Activated CD4-positive, alpha-beta memory T cell treated with anti-CD3 and anti-CD28 coated beads, Interleukin-2, amount 10 ng/mL, durations not matched to agents 7 days and 5 days (primary cell): ENCODE data around the gene KIF11. TPM values are rescaled to one million over a fixed set of nuclear protein-coding genes. Genes with fewer than 3 reads are reported as not detected.
A peak's percentile ranks its signal among the peaks of the same experiment; 100 is the strongest.
"Not testable (repeated sequence)": the region's sequence is repeated elsewhere in the genome, so short reads cannot be mapped to it uniquely, and the experiment has no call there.

Experiments
- CTCF ChIA-PET: fragments of 350-600 bp; sonication (Branson Sonifier 250); formaldehyde crosslinking; loops from one replicate; lab custom pipeline; 2021; ENCODE audit warnings: antibody characterized with exemption, inconsistent platforms; lab: Charles Lee
- POLR2A ChIA-PET: fragments of 350-600 bp; sonication (Branson Sonifier 250); formaldehyde crosslinking; loops from one replicate; lab custom pipeline; 2021; ENCODE audit warnings: antibody characterized with exemption; lab: Charles Lee
- DNase-seq: peaks from one replicate; pipeline ENCODE4 v3.0.0-alpha.2; 2020
- H3K27ac Mint-ChIP-seq: one replicate; pipeline ENCODE4 v1.8.0; 2021; ENCODE audit warnings: mild to moderate bottlenecking, mixed read lengths
- H3K27me3 Mint-ChIP-seq: one replicate; pipeline ENCODE4 v1.8.0; 2021; ENCODE audit warnings: mixed read lengths
- H3K36me3 Mint-ChIP-seq: one replicate; pipeline ENCODE4 v1.8.0; 2021; ENCODE audit warnings: low read depth, mixed read lengths
- H3K4me1 Mint-ChIP-seq: one replicate; pipeline ENCODE4 v1.8.0; 2021; ENCODE audit warnings: mixed read lengths
- H3K4me3 Mint-ChIP-seq: one replicate; pipeline ENCODE4 v1.8.0; 2021; ENCODE audit warnings: mild to moderate bottlenecking, mixed read lengths
- H3K9me3 Mint-ChIP-seq: one replicate; pipeline ENCODE4 v1.8.0; 2021; ENCODE audit warnings: mixed read lengths
- total RNA-seq, 2 experiments: library from RNA; stranded (reverse); gene quantifications; one replicate each; pipeline ENCODE4 v1.2.3, GENCODE V29; 2021

KIF11 gene
- 10 to 100 TPM; 78.5 to 79.5 TPM for total RNA-seq

DNA sequence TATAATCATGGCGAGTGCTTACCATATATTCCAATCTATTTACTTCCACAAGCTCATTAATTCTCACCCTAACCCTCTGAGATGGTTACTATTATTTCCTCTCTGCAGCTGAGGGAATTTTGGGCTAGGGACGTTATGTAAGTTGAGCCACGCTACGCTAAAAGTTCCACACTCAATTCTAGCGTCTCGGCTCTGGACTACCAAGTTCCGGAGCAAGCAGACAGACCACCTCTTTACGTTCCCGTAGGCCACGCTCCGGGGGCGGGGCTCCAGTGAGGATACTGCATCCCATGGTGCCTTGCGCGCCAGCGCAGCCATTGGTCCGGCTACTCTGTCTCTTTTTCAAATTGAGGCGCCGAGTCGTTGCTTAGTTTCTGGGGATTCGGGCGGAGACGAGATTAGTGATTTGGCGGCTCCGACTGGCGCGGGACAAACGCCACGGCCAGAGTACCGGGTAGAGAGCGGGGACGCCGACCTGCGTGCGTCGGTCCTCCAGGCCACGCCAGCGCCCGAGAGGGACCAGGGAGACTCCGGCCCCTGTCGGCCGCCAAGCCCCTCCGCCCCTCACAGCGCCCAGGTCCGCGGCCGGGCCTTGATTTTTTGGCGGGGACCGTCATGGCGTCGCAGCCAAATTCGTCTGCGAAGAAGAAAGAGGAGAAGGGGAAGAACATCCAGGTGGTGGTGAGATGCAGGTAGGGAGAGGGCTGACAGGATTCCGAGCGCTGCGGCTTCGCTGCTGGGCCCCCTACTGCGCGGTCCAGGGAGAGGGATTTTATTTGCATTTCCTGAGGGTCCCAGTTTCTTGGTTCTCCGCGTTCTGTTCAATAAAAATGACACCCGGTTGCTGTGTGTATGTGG is at the start of gene KIF11:
Gene KIF11 (plus strand): TSS at position 370 of the 858 bp plus-strand sequence. CDS start 246 bp downstream, at position 616.
- Mint-ChIP-seq H3K27ac (peak within 1 kb of the TSS; percentile 100), H3K36me3 (peaks cover 31% of the 10 kb centered on the region), H3K4me1 (peaks cover 50% of the 10 kb centered on the region), H3K27me3 (no peaks in the 10 kb centered on the region), H3K9me3 (no peaks in the 10 kb centered on the region), H3K4me3 (peak within 1 kb of the TSS; percentile 96)
- peak; percentile 98 for DNase-seq
- POLR2A ChIA-PET: interaction anchor here (0.7 to 3.5 kb wide), 16 partner anchors 8 to 795 kb away, joined by 3 to 89 read pairs (median 6); partner anchors contain the start of genes BTAF1, CPEB3, EXOC6 and IDE
- CTCF ChIA-PET: interaction anchor here (3.5 kb wide), 1 partner anchor 20 kb away, joined by 40 read pairs; the partner anchor contains the start of gene IDE

DNA sequence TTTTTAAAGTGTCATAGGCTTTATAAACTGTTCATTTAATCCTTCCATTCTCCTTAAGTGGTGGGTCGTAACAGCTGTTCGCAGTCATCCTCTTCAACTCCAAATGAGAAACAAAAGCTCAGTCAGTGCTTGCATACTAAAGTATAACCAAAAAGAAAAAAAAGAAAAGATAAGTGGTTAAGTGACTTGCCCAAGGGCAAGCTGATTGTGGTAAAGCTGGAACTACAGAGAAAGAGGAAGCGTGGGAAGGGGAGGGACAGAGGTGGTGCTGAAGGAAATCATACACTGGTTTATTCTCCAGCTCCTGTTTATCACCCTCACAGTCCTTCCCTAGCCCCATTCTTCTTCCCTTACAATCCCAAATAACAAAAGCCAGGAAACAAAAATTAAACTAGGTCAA is 48.6 kb upstream of the KIF11 start:
- POLR2A ChIA-PET: interaction anchor here (0.8 kb wide), 1 partner anchor 30 kb away, joined by 3 read pairs; the partner anchor contains the start of gene IDE
- H3K9me3 Mint-ChIP-seq: no peaks in the 10 kb centered on the region
- peaks cover 12% of the 10 kb centered on the region for H3K36me3 Mint-ChIP-seq
- no peak overlapping the region for H3K27ac Mint-ChIP-seq
- H3K27me3 Mint-ChIP-seq: no peaks in the 10 kb centered on the region
- H3K4me1 Mint-ChIP-seq: peaks cover 15% of the 10 kb centered on the region
- CTCF ChIA-PET: interaction anchor here (0.7 to 1.5 kb wide), 4 partner anchors 27 to 58 kb away, joined by 3 to 5 read pairs (median 4); partner anchors contain the start of gene IDE
- no peak overlapping the region for H3K4me3 Mint-ChIP-seq
- DNase-seq: no peak

- ChIA-PET POLR2A (no interaction called here), CTCF (no interaction called here)
- Mint-ChIP-seq H3K27me3 (no peaks in the 10 kb centered on the region), H3K4me1 (peaks cover 15% of the 10 kb centered on the region), H3K9me3 (no peaks in the 10 kb centered on the region), H3K4me3 (no peak overlapping the region), H3K27ac (no peak overlapping the region), H3K36me3 (peaks cover 13% of the 10 kb centered on the region)
- DNase-seq: no peak
These were observed 47.4 kb upstream of the KIF11 start for GRCh38 chr10:92545556-92545955.

DNA sequence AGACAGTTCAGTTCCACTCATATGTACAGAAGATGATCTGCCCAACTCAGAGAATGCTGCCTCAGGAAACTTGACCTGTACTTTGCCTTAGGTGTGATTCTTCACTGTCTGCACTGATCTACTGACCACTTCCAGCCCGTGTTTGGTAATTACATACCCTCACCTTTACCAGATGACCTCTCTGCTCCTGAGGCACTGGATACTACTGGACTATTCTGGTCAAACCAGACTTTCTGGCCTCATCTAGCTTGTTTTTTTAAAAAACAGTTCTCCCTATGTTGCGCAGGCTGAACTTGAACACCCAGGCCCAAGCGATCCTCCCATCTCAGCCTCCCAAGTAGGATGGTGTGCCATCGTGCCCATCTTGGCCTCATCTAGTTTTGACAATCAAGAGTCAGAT is 45.3 kb upstream of the KIF11 start:
- peaks cover 15% of the 10 kb centered on the region for H3K4me1 Mint-ChIP-seq
- no peak overlapping the region for H3K4me3 Mint-ChIP-seq
- no peak for DNase-seq
- ChIA-PET CTCF (no interaction called here), POLR2A (no interaction called here)
- H3K36me3 Mint-ChIP-seq: peaks cover 19% of the 10 kb centered on the region
- no peak overlapping the region for H3K27ac Mint-ChIP-seq
- no peaks in the 10 kb centered on the region for H3K27me3 Mint-ChIP-seq
- H3K9me3 Mint-ChIP-seq: no peaks in the 10 kb centered on the region

GRCh38 chr10:92550924-92551323 is 42.0 kb upstream of the KIF11 start:
- Mint-ChIP-seq H3K27me3 (no peaks in the 10 kb centered on the region), H3K4me1 (peaks cover 1% of the 10 kb centered on the region), H3K27ac (no peak overlapping the region), H3K4me3 (no peak overlapping the region), H3K36me3 (peaks cover 44% of the 10 kb centered on the region), H3K9me3 (peaks cover 11% of the 10 kb centered on the region)
- no peak for DNase-seq
- ChIA-PET POLR2A (no interaction called here), CTCF (interaction anchor here (1.2 kb wide), 1 partner anchor 44 kb away, joined by 3 read pairs; no protein-coding TSS in a partner anchor)

- CTCF ChIA-PET: interaction anchor here (0.8 kb wide), 1 partner anchor 29 kb away, joined by 3 read pairs; no protein-coding TSS in a partner anchor
- H3K27me3 Mint-ChIP-seq: no peaks in the 10 kb centered on the region
- POLR2A ChIA-PET: no interaction called here
- peaks cover 50% of the 10 kb centered on the region for H3K36me3 Mint-ChIP-seq
- DNase-seq: no peak
- H3K4me3 Mint-ChIP-seq: no peak overlapping the region
- peaks cover 11% of the 10 kb centered on the region for H3K9me3 Mint-ChIP-seq
- peaks cover 1% of the 10 kb centered on the region for H3K4me1 Mint-ChIP-seq
- H3K27ac Mint-ChIP-seq: no peak overlapping the region
These were observed 40.6 kb upstream of the KIF11 start for GRCh38 chr10:92552310-92552709.

DNA sequence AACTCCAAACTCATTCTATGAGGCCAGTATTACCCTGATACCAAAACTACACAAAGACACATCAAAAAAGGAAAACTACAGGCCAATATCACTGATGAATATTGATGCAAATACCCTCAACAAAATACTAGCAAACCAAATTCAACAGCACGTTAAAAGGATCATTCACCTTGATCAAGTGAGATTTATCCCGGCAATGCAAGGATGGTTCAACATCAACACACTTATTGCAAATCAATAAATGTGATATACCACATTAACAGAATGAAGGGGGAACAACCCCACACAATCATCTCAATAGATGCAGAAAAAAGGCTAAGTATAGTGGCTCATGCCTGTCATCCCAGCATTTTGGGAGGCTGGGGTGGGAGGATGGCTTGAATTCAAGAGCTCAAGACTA is 39.0 kb upstream of the KIF11 start:
- Mint-ChIP-seq H3K4me3 (no peak overlapping the region), H3K36me3 (peaks cover 56% of the 10 kb centered on the region), H3K9me3 (peaks cover 11% of the 10 kb centered on the region), H3K27ac (no peak overlapping the region), H3K27me3 (no peaks in the 10 kb centered on the region), H3K4me1 (peaks cover 1% of the 10 kb centered on the region)
- POLR2A ChIA-PET: no interaction called here
- DNase-seq: no peak
- CTCF ChIA-PET: no interaction called here

DNA sequence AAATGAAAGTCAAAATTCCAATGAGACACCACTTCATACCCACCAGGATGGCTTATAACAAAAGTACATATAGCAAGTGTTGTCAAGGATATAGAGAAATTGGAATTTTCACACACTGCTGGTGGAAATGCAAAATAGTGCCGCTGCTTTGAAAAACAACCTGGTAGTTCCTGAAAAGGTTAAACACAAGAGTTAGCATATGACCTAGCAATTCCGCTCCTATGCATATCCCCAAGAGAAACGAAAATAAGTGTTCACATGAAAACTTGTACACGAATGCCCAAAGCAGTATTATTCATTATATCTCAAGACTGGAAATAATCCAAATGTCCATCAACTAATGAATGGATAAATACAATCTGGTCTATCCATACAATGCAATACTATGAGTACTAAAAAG is 33.9 kb upstream of the KIF11 start:
- no peaks in the 10 kb centered on the region for H3K4me1 Mint-ChIP-seq
- DNase-seq: no peak
- H3K4me3 Mint-ChIP-seq: no peak overlapping the region
- ChIA-PET CTCF (no interaction called here), POLR2A (no interaction called here)
- no peaks in the 10 kb centered on the region for H3K27me3 Mint-ChIP-seq
- H3K36me3 Mint-ChIP-seq: peaks cover 64% of the 10 kb centered on the region
- H3K9me3 Mint-ChIP-seq: peaks cover 8% of the 10 kb centered on the region
- H3K27ac Mint-ChIP-seq: no peak overlapping the region

DNA sequence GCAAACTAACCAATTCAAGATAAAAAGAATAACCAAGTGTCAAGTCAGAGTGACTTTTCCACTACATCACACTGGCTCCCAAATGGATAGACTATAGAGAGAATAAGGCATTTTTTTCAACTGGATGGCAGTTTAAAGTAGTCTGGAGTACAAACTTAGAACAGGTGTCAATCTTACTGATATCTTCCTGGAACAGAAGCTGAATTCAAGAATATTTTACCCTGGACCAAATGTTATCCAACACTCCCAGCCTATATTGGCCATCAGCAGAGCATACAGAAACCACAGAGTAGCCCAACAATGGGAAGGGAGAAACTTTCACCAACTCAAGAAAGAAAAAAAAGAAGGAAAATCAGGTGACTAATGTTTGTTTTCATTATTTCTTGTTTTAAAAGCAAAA is 30.5 kb upstream of the KIF11 start:
- Mint-ChIP-seq H3K4me1 (peaks cover 5% of the 10 kb centered on the region), H3K36me3 (peaks cover 50% of the 10 kb centered on the region), H3K27ac (no peak overlapping the region), H3K27me3 (no peaks in the 10 kb centered on the region), H3K9me3 (peaks cover 5% of the 10 kb centered on the region), H3K4me3 (no peak overlapping the region)
- ChIA-PET POLR2A (interaction anchor here (2.3 kb wide), 1 partner anchor 11 kb away, joined by 8 read pairs; the partner anchor contains the start of gene IDE), CTCF (interaction anchor here (1.0 kb wide), 1 partner anchor 45 kb away, joined by 3 read pairs; no protein-coding TSS in a partner anchor)
- no peak for DNase-seq

DNA sequence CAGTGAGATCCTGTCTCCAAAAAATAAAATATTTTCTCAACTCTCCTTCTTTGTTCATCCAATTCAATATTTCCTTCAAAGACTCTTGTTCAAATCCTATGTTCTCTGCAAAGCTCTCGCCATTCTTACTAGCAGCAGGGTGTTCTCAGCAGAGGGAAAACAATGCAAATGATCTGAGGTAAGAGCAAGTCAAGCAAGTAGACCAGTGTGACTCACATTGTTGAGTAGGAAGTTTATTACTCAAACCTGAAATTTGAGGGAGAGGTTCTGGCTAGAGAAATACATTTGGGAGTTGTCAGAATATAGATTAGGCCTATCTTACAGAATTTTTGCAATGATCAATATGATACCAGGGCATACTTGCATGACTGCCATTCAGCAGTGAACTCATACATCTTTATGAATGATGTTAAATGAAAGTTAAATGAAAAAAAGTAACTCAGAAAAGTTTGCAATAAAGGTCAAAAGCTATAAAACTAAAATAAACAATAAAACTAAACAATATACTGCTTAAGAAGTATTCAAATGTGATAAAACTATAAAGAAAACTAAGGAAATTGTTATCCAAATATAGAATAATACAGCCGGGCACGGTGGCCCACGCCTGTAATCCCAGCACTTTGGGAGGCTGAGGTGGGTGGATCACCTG is 24.9 kb upstream of the KIF11 start:
- POLR2A ChIA-PET: no interaction called here
- Mint-ChIP-seq H3K4me3 (no peak overlapping the region), H3K27ac (no peak overlapping the region), H3K36me3 (peaks cover 25% of the 10 kb centered on the region), H3K4me1 (peaks cover 36% of the 10 kb centered on the region), H3K9me3 (no peaks in the 10 kb centered on the region), H3K27me3 (no peaks in the 10 kb centered on the region)
- CTCF ChIA-PET: interaction anchor here (1.8 kb wide), 1 partner anchor 51 kb away, joined by 7 read pairs; no protein-coding TSS in a partner anchor
- no peak for DNase-seq

GRCh38 chr10:92569071-92569470 is 23.9 kb upstream of the KIF11 start:
- Mint-ChIP-seq H3K9me3 (no peaks in the 10 kb centered on the region), H3K4me3 (no peak overlapping the region), H3K36me3 (peaks cover 21% of the 10 kb centered on the region), H3K27ac (no peak overlapping the region), H3K4me1 (peaks cover 36% of the 10 kb centered on the region), H3K27me3 (no peaks in the 10 kb centered on the region)
- DNase-seq: no peak
- ChIA-PET CTCF (no interaction called here), POLR2A (no interaction called here)

DNA sequence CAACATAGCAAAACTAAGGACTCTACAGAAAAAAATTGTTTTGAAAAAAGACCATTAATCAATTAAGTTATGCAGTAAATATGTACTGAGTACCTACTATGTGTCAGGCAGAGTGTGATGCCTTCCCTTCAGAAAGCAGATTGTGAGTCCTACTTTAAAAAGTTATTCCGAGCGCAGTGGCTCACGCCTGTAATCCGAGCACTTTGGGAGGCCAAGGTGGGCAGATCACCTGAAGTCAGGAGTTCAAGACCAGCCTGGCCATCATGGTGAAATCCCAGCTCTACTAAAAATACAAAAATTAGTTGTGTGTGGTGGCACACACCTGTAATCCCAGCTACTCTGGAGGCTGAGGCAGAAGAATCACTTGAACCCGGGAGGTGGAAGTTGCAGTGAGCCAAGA is 23.3 kb upstream of the KIF11 start:
- CTCF ChIA-PET, H3K27ac Mint-ChIP-seq, POLR2A ChIA-PET, H3K27me3 Mint-ChIP-seq, H3K9me3 Mint-ChIP-seq, DNase-seq, H3K4me3 Mint-ChIP-seq: not testable (repeated sequence)
- Mint-ChIP-seq H3K4me1 (peaks cover 39% of the 10 kb centered on the region), H3K36me3 (peaks cover 20% of the 10 kb centered on the region)

DNA sequence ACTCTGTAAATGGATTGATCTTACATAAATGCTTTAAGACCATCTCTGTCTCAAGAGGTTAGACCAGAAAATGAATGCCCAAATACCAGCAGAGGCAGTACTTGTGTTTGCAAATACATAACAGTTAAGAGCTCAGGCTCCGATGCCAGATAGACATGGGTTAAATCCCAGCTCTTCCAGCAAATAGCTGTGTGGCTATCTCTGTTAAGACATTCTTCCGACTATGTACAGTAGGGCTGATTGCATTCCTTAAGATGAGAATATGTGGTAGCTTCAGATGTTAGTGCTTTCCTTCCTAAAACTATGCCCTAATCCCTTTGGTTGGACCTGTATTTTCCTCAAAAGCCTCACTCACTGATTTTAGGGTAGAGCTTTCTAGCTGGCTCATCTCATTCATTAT is 21.3 kb upstream of the KIF11 start:
- POLR2A ChIA-PET: interaction anchor here (1.1 to 6.4 kb wide), 3 partner anchors 16 to 22 kb away, joined by 3 to 89 read pairs (median 6); partner anchors contain the start of gene KIF11
- peaks cover 45% of the 10 kb centered on the region for H3K4me1 Mint-ChIP-seq
- CTCF ChIA-PET: interaction anchor here (0.5 to 4.5 kb wide), 5 partner anchors 20 to 484 kb away, joined by 3 to 40 read pairs (median 3); partner anchors contain the start of gene KIF11
- H3K4me3 Mint-ChIP-seq: no peak overlapping the region
- no peaks in the 10 kb centered on the region for H3K9me3 Mint-ChIP-seq
- H3K27ac Mint-ChIP-seq: no peak overlapping the region
- no peaks in the 10 kb centered on the region for H3K27me3 Mint-ChIP-seq
- no peak for DNase-seq
- peaks cover 14% of the 10 kb centered on the region for H3K36me3 Mint-ChIP-seq
